ENCODE results near the gene KMT2E. TPM values are rescaled to one million over a fixed set of nuclear protein-coding genes. Genes with fewer than 3 reads are reported as not detected.
"Not testable (repeated sequence)": the region's sequence is repeated elsewhere in the genome, so short reads cannot be mapped to it uniquely, and the experiment has no call there.

Gene KMT2E
- total RNA-seq, 1 experiment from 2014 or later = 68.3 TPM

DNA sequence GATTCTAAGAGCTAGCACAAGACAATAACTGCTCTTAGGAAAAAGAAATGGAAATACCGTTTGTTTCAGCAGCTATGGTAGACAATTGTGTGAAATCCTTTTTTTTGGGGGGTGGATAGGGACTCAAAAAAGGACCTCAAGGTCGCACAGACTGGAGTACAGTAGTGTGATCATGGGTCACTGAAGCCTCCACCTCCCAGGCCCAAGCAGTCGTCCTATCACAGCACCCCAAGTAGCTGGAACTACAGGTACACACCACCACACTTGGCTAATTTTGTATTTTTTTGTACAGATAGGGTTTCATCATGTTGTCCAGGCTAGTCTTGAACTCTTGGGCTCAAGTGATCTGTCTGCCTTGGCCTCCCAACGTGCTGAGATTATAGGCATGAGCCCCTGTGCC, 33.9 kb downstream of the KMT2E start:
- Histone ChIP-seq H3K4me3 (no peak overlapping the region), H3K36me3 (peaks cover 64% of the 10 kb centered on the region), H3K27me3 (no peaks in the 10 kb centered on the region), H3K27ac (no peak overlapping the region), H3K9me3 (replicated peaks) (no peaks in the 10 kb centered on the region), H3K4me1 (no peaks in the 10 kb centered on the region)
- no peak for DNase-seq

DNA sequence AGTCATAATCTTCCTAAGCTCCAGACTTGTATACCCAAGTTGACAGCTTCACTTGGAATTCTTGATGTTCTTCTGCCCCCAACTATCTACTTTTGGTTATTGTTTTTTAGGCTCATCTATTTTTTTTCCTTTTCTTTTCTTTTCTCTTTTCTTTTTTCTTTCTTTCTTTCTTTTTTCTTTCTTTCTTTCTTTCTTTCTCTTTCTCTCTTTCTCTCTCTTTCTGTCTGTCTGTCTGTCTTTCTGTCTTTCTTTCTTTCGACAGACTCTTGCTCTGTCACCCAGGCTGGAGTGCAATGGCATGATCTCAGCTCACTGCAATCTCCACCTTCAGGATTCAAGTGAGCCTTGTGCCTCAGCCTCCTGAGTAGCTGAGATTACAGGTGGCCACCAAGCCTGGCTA, 36.5 kb downstream of the KMT2E start:
- no peak overlapping the region for H3K4me3 ChIP-seq
- peaks cover 55% of the 10 kb centered on the region for H3K36me3 ChIP-seq
- H3K27ac ChIP-seq = no peak overlapping the region
- DNase-seq = no peak
- H3K27me3 ChIP-seq = no peaks in the 10 kb centered on the region
- no peaks in the 10 kb centered on the region for H3K4me1 ChIP-seq
- no peaks in the 10 kb centered on the region for H3K9me3 ChIP-seq (replicated peaks)

DNA sequence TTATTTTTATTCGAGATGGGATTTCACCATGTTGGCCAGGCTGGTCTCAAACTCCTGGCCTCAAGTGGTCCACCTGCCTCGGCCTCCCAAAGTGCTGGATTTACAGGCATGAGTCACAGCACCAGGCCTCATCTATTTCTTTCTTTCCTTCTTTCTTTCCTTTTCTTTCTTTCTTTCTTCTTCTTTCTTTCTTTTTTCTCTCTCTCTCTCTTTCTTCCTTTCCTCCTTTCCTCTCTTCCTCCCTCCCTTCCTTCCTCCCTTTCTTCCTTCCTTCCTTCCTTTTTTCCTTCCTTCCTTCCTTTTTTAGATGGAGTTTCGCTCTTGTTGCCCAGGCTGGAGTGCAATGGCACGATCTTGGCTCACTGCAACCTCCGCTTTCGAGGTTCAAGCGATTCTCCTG, 36.9 kb downstream of the KMT2E start:
- not testable (repeated sequence) for DNase-seq; H3K4me3 ChIP-seq; H3K9me3 ChIP-seq (replicated peaks); H3K27ac ChIP-seq; H3K4me1 ChIP-seq; H3K27me3 ChIP-seq
- H3K36me3 ChIP-seq = peaks cover 53% of the 10 kb centered on the region

- no peak overlapping the region for H3K4me3 ChIP-seq
- no peaks in the 10 kb centered on the region for H3K27me3 ChIP-seq
- H3K4me1 ChIP-seq = no peaks in the 10 kb centered on the region
- no peaks in the 10 kb centered on the region for H3K9me3 ChIP-seq (replicated peaks)
- DNase-seq = no peak
- no peak overlapping the region for H3K27ac ChIP-seq
- peaks cover 49% of the 10 kb centered on the region for H3K36me3 ChIP-seq
Measured at GRCh38 chr7:105055084-105055483, 41.1 kb downstream of the KMT2E start.

- H3K4me3 ChIP-seq = no peak overlapping the region
- no peaks in the 10 kb centered on the region for H3K27me3 ChIP-seq
- H3K36me3 ChIP-seq = peaks cover 51% of the 10 kb centered on the region
Measured at GRCh38 chr7:105055621-105056020, 41.6 kb downstream of the KMT2E start.

DNA sequence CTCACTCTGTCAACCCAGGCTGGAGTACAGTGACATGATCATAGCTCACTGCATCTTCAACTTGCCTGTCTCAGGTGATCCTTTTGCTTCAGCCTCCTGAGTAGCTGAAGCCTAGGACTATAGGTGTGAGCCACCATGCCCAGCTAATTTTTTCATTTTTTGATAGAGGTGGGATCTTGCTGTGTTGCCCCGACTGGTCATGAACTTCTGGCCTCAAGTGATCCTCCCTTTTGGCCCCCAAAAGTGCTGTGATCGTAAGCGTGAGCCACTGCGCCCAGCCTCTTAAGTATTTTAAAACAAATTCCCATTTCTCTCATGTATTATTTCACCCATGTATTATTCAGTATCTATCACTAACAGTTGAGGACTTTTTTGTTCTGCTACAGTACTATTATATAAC, 43.5 kb downstream of the KMT2E start:
- no peak overlapping the region for H3K27ac ChIP-seq
- no peak overlapping the region for H3K4me3 ChIP-seq
- no peaks in the 10 kb centered on the region for H3K9me3 ChIP-seq (replicated peaks)
- no peak for DNase-seq
- no peaks in the 10 kb centered on the region for H3K27me3 ChIP-seq
- H3K36me3 ChIP-seq = peaks cover 45% of the 10 kb centered on the region
- no peaks in the 10 kb centered on the region for H3K4me1 ChIP-seq

More at GRCh38 chr7:105055621-105056020, 41.6 kb downstream of the KMT2E start:
- Histone ChIP-seq H3K9me3 (replicated peaks) (no peaks in the 10 kb centered on the region), H3K4me1 (no peaks in the 10 kb centered on the region), H3K27ac (no peak overlapping the region)
- DNase-seq = no peak

GRCh38 chr7:105060437-105060836, 46.4 kb downstream of the KMT2E start:
- H3K36me3 ChIP-seq = peaks cover 50% of the 10 kb centered on the region
- no peak overlapping the region for H3K4me3 ChIP-seq
- H3K27ac ChIP-seq = no peak overlapping the region
- no peaks in the 10 kb centered on the region for H3K27me3 ChIP-seq
- H3K9me3 ChIP-seq (replicated peaks) = no peaks in the 10 kb centered on the region
- H3K4me1 ChIP-seq = no peaks in the 10 kb centered on the region
- DNase-seq = no peak

DNA sequence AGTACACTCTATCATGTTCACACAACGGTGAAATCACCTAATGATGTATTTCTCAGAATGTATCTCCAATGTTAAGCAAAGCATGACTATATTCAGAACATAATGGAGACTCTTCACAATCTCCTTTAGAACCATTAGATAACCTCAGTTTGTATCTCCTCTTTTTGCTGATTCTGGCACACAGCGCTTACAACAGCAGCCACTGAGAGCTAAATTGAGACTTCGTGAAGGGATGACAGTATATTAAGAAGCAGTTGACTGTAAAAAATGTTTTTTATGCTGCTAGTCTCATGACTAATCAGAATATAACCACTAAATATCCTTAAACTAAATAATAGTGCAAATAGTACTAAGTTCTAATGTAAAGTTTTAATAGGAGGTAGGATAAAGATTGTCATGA, 46.9 kb downstream of the KMT2E start:
- Histone ChIP-seq H3K36me3 (peaks cover 47% of the 10 kb centered on the region), H3K4me1 (no peaks in the 10 kb centered on the region), H3K27me3 (no peaks in the 10 kb centered on the region), H3K4me3 (no peak overlapping the region), H3K9me3 (replicated peaks) (no peaks in the 10 kb centered on the region), H3K27ac (no peak overlapping the region)
- no peak for DNase-seq

GRCh38 chr7:105065104-105065503, 51.1 kb downstream of the KMT2E start:
- no peaks in the 10 kb centered on the region for H3K27me3 ChIP-seq
- no peaks in the 10 kb centered on the region for H3K4me1 ChIP-seq
- DNase-seq = no peak
- H3K9me3 ChIP-seq (replicated peaks) = no peaks in the 10 kb centered on the region
- H3K27ac ChIP-seq = no peak overlapping the region
- no peak overlapping the region for H3K4me3 ChIP-seq
- H3K36me3 ChIP-seq = peaks cover 56% of the 10 kb centered on the region

DNA sequence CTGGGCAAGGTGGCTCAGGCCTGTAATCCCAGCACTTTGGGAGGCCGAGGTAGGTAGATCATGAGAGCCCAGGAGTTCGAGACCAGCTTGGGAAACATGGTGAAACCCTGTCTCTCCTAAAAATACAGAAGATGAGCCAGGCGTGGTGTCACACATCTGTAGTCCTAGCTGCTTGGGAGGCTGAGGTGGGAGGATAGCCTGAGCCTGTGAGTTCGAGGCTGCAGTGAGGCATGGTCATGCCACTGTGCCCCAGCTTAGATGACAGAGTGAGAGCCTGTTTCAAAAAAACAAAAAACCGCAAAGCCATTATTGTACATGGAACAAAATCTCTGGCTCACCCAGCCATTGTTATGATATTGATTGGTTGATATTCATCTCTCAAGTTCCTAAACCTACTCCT, 53.7 kb downstream of the KMT2E start:
- no peaks in the 10 kb centered on the region for H3K27me3 ChIP-seq
- DNase-seq = no peak
- no peaks in the 10 kb centered on the region for H3K9me3 ChIP-seq (replicated peaks)
- no peak overlapping the region for H3K27ac ChIP-seq
- H3K36me3 ChIP-seq = peaks cover 58% of the 10 kb centered on the region
- no peak overlapping the region for H3K4me3 ChIP-seq
- H3K4me1 ChIP-seq = no peaks in the 10 kb centered on the region

- no peaks in the 10 kb centered on the region for H3K9me3 ChIP-seq (replicated peaks)
- no peak overlapping the region for H3K27ac ChIP-seq
- no peaks in the 10 kb centered on the region for H3K27me3 ChIP-seq
- H3K36me3 ChIP-seq = peaks cover 59% of the 10 kb centered on the region
- no peak overlapping the region for H3K4me3 ChIP-seq
- no peaks in the 10 kb centered on the region for H3K4me1 ChIP-seq
- no peak for DNase-seq
Measured at GRCh38 chr7:105068886-105069285, 54.9 kb downstream of the KMT2E start.

GRCh38 chr7:105073143-105073542, 59.1 kb downstream of the KMT2E start:
- Histone ChIP-seq H3K36me3 (peaks cover 73% of the 10 kb centered on the region), H3K9me3 (replicated peaks) (no peaks in the 10 kb centered on the region), H3K4me3 (no peak overlapping the region), H3K27me3 (no peaks in the 10 kb centered on the region), H3K4me1 (no peaks in the 10 kb centered on the region), H3K27ac (no peak overlapping the region)
- DNase-seq = no peak

DNA sequence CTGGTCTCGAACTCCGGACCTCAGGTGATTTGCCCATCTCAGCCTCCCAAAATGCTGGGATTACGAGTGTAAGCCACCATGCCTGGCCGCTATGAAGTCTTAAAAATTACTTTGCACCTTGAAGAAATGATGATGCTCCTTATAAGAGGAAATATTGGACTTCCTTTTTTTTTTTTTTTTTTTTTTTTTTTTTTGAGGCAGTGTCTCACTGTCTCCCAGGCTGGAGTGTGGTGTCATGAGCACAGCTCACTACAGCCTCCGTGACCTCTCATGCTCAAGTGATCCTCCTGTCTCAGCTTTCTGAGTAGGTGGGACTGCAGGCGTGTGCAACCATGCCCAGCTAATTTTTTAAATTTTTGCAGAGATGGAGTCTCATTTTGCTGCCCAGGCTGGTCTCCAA, 65.3 kb downstream of the KMT2E start:
- Histone ChIP-seq H3K27me3 (no peaks in the 10 kb centered on the region), H3K36me3 (peaks cover 92% of the 10 kb centered on the region), H3K27ac (no peak overlapping the region), H3K9me3 (replicated peaks) (no peaks in the 10 kb centered on the region), H3K4me3 (no peak overlapping the region), H3K4me1 (no peaks in the 10 kb centered on the region)
- DNase-seq = no peak

DNA sequence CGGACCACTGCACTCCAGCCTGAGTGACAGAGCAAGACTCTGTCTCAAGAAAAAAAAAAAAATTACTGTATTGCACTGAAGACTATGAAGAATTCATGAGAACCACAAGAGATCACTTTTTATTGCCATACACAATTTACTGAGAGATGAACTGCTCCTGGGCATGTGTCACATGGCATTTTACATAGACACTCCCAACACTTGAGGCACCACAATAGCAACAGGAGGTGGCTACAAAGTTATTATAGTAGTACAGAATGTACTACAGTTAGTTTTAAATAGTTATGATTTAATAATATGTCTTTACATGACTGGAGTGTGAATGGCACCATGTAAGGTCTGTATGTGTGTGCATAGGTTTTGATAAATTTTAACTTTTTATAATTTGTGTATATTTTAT, 70.6 kb downstream of the KMT2E start:
- no peaks in the 10 kb centered on the region for H3K27me3 ChIP-seq
- DNase-seq = no peak
- no peak overlapping the region for H3K4me3 ChIP-seq
- H3K36me3 ChIP-seq = peaks cover 79% of the 10 kb centered on the region
- H3K27ac ChIP-seq = no peak overlapping the region
- H3K4me1 ChIP-seq = no peaks in the 10 kb centered on the region
- no peaks in the 10 kb centered on the region for H3K9me3 ChIP-seq (replicated peaks)

GRCh38 chr7:105086850-105087249, 72.8 kb downstream of the KMT2E start:
- Histone ChIP-seq H3K27me3 (no peaks in the 10 kb centered on the region), H3K4me3 (no peak overlapping the region), H3K36me3 (peaks cover 73% of the 10 kb centered on the region), H3K27ac (no peak overlapping the region), H3K4me1 (no peaks in the 10 kb centered on the region), H3K9me3 (replicated peaks) (no peaks in the 10 kb centered on the region)
- no peak for DNase-seq

DNA sequence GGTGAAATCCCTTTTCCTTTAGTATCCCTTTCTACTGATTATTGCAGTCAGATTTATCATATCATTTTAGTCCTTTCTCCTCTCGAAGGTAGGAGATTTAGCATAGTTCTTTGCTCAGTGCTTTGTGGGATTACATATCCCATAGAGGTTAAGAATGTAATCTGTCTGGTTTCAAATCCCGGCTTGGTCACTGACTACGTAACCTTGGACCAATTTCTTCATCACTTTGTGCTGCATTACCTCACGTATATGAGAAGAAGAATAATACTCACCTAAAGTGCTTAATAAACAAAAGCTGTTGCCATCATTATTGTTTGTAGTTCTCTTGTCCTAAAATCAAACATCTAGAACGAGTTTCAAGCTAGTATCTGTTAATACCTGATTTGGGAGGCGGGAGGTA, 74.0 kb downstream of the KMT2E start:
- Histone ChIP-seq H3K36me3 (peaks cover 73% of the 10 kb centered on the region), H3K4me1 (no peaks in the 10 kb centered on the region)
- DNase-seq = no peak

GRCh38 chr7:105088456-105088855, 74.5 kb downstream of the KMT2E start:
- Histone ChIP-seq H3K27me3 (no peaks in the 10 kb centered on the region), H3K27ac (no peak overlapping the region), H3K36me3 (peaks cover 73% of the 10 kb centered on the region), H3K9me3 (replicated peaks) (no peaks in the 10 kb centered on the region), H3K4me3 (no peak overlapping the region), H3K4me1 (no peaks in the 10 kb centered on the region)
- no peak for DNase-seq

More for the DNA sequence above, 74.0 kb downstream of the KMT2E start:
- Histone ChIP-seq H3K27me3 (no peaks in the 10 kb centered on the region), H3K27ac (no peak overlapping the region), H3K4me3 (no peak overlapping the region), H3K9me3 (replicated peaks) (no peaks in the 10 kb centered on the region)
